ENCODE results near the gene SELENOO.

The SELENOO gene

DNA sequence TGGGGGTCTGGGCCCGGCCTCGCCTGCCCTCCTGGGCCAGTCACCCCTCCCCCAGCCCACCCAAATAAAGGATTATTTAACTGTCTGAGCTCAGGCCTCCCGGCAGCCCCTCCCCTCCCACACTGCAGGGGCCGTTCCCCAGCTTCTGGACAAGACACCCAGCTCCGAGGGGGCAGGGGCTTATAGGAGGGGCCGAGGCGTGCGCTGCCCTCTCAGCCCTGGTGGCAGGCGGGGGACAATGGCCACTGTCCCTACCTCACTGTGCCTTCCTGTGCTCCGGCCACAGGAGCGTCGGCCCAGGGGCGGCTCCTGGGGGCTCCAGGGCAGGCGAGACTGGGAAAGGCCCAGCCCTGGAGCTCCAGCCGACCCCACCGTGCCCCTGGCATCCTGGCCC is 2.2 kb upstream of the SELENOO start:
- Histone ChIP-seq H2AFZ (no peak overlapping the region), H3K27ac (no peak overlapping the region), H3K9ac (no peak overlapping the region), H3K27me3 (ENCODE audit: control insufficient read depth, insufficient read depth, low read length) (no peaks in the 10 kb centered on the region), H3K4me2 (ENCODE audit: low read length) (no peak overlapping the region), H3K4me1 (no peaks in the 10 kb centered on the region), H3K9me3 (ENCODE audit: control insufficient read depth, low read length) (no peaks in the 10 kb centered on the region), H3K36me3 (ENCODE audit: control insufficient read depth, insufficient read depth, low read length) (no peaks in the 10 kb centered on the region), H3K79me2 (peaks cover 3% of the 10 kb centered on the region), H3K4me3 (ENCODE audit: low read depth, low read length) (no peak overlapping the region)
- TF ChIP-seq, protein P1, sequence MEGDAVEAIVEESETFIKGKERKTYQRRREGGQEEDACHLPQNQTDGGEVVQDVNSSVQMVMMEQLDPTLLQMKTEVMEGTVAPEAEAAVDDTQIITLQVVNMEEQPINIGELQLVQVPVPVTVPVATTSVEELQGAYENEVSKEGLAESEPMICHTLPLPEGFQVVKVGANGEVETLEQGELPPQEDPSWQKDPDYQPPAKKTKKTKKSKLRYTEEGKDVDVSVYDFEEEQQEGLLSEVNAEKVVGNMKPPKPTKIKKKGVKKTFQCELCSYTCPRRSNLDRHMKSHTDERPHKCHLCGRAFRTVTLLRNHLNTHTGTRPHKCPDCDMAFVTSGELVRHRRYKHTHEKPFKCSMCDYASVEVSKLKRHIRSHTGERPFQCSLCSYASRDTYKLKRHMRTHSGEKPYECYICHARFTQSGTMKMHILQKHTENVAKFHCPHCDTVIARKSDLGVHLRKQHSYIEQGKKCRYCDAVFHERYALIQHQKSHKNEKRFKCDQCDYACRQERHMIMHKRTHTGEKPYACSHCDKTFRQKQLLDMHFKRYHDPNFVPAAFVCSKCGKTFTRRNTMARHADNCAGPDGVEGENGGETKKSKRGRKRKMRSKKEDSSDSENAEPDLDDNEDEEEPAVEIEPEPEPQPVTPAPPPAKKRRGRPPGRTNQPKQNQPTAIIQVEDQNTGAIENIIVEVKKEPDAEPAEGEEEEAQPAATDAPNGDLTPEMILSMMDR (IDR thresholded peaks at IDR 0.05), result no peak

DNA sequence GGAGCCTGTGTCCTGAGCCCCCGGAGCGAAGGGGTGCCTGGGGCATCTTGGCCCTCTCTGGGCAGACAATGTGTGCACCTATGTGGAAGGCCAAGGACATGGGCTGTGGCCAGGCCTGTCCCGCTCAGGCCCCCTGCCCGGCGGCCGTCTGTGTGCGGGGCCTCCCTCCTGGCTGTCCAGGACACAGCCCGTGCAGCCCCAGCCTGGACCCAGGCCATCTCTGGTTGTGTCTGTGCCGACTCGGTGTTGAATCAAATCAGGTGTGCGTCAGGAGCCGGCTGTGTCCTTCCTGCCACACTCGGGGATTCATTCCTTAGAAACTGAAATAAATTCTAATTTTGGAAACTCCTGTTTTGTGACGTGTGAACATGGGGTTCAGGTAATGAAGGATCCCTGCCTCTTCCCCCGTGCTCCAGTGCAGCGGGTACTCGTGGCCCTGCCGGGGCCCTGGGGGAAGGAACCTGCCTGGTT is 1.5 kb upstream of the SELENOO start:
- Histone ChIP-seq H3K27ac (no peak overlapping the region), H3K79me2 (peaks cover 3% of the 10 kb centered on the region), H3K9me3 (ENCODE audit: control insufficient read depth, low read length) (no peaks in the 10 kb centered on the region), H3K9ac (no peak overlapping the region), H3K4me2 (ENCODE audit: low read length) (no peak overlapping the region), H3K4me1 (no peaks in the 10 kb centered on the region), H3K36me3 (ENCODE audit: control insufficient read depth, insufficient read depth, low read length) (no peaks in the 10 kb centered on the region), H3K27me3 (ENCODE audit: control insufficient read depth, insufficient read depth, low read length) (no peaks in the 10 kb centered on the region), H3K4me3 (ENCODE audit: low read depth, low read length) (no peak overlapping the region), H2AFZ (no peak overlapping the region)
- TF ChIP-seq, protein P1 (IDR thresholded peaks at IDR 0.05), result no peak

DNA sequence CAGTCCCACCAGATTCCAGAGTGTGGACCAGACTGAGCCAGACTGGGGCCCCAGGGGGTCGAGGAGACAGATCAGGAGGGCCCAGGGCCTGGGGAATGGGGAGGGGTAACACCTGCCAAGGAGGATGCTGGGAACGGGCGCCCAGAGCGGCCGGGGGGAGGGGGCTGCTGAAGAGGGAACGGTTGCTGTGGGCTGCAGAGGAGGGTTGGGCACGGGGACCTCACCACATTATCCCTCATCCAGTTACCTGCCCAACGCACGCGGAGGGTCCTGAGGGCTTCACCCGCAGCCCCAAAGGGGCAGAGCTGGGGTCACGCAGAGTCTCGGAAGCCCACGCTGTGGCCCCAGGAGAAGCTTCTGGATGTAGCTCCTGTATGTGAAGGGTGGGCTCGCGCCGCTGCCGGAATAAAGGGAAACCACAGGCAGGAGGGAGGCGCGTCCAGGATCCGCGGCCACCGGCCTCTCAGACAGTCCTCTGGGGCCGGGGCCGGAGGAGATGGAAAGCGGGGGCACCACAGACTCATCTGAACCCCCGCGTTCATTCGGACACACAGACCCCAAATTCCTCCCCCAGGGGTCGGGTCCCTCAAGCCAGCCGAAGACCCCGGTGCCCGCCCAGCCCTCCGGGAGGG is 866 bp upstream of the SELENOO start:
- Histone ChIP-seq H3K27me3 (ENCODE audit: control insufficient read depth, insufficient read depth, low read length) (no peaks in the 10 kb centered on the region), H3K79me2 (peaks cover 3% of the 10 kb centered on the region), H3K36me3 (ENCODE audit: control insufficient read depth, insufficient read depth, low read length) (no peaks in the 10 kb centered on the region), H3K27ac (no peak overlapping the region), H3K4me1 (no peaks in the 10 kb centered on the region), H3K9ac (no peak overlapping the region), H3K4me3 (ENCODE audit: low read depth, low read length) (peak overlapping the region; percentile 59), H3K4me2 (ENCODE audit: low read length) (peak overlapping the region; percentile 75), H2AFZ (peak overlapping the region; percentile 72), H3K9me3 (ENCODE audit: control insufficient read depth, low read length) (no peaks in the 10 kb centered on the region)
- TF ChIP-seq, protein P1 (IDR thresholded peaks at IDR 0.05), result no peak

DNA sequence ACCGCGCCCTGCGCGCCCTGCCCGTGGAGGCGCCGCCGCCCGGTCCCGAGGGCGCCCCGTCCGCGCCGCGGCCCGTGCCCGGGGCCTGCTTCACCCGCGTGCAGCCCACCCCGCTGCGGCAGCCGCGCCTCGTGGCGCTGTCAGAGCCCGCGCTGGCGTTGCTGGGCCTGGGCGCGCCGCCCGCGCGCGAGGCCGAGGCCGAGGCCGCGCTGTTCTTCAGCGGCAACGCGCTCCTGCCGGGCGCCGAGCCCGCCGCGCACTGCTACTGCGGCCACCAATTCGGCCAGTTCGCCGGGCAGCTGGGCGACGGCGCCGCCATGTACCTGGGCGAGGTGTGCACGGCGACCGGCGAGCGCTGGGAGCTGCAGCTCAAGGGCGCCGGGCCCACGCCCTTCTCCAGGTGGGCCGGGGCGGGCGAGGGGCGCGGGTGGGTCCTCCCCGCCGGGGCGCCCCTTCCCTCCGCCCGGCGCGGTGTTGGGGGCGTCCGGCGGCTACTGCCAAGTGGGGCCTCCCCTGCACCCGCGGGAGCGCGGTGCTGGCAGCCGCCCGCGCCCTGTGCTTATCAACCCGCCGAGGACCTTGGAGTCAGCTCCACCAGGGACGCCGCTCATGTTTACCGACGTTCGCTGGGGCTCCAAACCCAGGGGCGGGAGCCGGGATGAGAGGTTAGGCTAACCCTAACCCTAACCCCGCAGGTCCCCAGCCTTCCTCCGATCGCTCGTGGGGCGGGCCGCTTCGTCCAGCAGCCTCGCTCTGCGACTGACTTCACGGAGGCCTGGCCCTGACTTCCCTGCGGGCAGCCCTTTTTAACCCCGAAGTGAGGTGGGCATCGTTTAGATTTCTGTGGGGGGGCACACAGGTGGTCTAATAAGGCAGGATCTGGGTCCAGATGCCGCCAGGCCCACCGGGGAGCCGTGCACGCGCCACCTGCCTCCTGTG is 649 bp downstream of the SELENOO start:
- Histone ChIP-seq H3K27ac (no peak overlapping the region), H3K4me3 (ENCODE audit: low read depth, low read length) (peak overlapping the region; percentile 49), H3K36me3 (ENCODE audit: control insufficient read depth, insufficient read depth, low read length) (no peaks in the 10 kb centered on the region), H3K9ac (no peak overlapping the region), H3K9me3 (ENCODE audit: control insufficient read depth, low read length) (no peaks in the 10 kb centered on the region), H3K79me2 (peaks cover 3% of the 10 kb centered on the region), H3K4me2 (ENCODE audit: low read length) (peak overlapping the region; percentile 54), H2AFZ (no peak overlapping the region), H3K27me3 (ENCODE audit: control insufficient read depth, insufficient read depth, low read length) (no peaks in the 10 kb centered on the region), H3K4me1 (no peaks in the 10 kb centered on the region)
- TF ChIP-seq, protein P1 (IDR thresholded peaks at IDR 0.05), result no peak

All from parathyroid adenoma (tissue), 2 donors.